Measurements from ENCODE around the gene AFTPH.

- no peak for TF ChIP-seq CTCF (IDR thresholded peaks at IDR 0.05; ENCODE audit: borderline replicate concordance, extremely low read depth, low read length, poor library complexity, severe bottlenecking)
- TF ChIP-seq EZH2 (IDR thresholded peaks at IDR 0.05; ENCODE audit: borderline replicate concordance, low read depth, low read length, severe bottlenecking): no peak
Measured at GRCh38 chr2:64491426-64491825, 32.7 kb upstream of the AFTPH start.

Data from DND-41 (cell line).